Activated T-helper 2 cell treated with anti-CD3 and anti-CD28 coated beads, Interferon-gamma antibody, Interleukin-2, Interleukin-4, amounts not matched to agents 10 μg/mL and 5 μg/mL and 100 μg/mL, durations not matched to agents 14 hours and 24 hours and 36 hours (primary cell): Measurements from ENCODE around the gene ATP1B2. TPM values are rescaled to one million over a fixed set of nuclear protein-coding genes. Genes with fewer than 3 reads are reported as not detected.

Experiments
- DNase-seq: peaks from one replicate; pipeline ENCODE4 v3.0.0; 2021; ENCODE audit warnings: low spot score
- H3K27ac Mint-ChIP-seq: one replicate; pipeline ENCODE4 v1.8.0; 2021; ENCODE audit warnings: mixed read lengths
- H3K27me3 Mint-ChIP-seq: one replicate; pipeline ENCODE4 v1.8.0; 2021; ENCODE audit warnings: low read depth, mixed read lengths
- H3K36me3 Mint-ChIP-seq: one replicate; pipeline ENCODE4 v1.8.0; 2021; ENCODE audit warnings: low read depth, mixed read lengths
- H3K4me1 Mint-ChIP-seq: one replicate; pipeline ENCODE4 v1.8.0; 2021; ENCODE audit warnings: low read depth, mixed read lengths
- H3K4me3 Mint-ChIP-seq: one replicate; pipeline ENCODE4 v1.8.0; 2021; ENCODE audit warnings: low read depth, mild to moderate bottlenecking, moderate library complexity, mixed read lengths
- H3K9me3 Mint-ChIP-seq: one replicate; pipeline ENCODE4 v1.8.0; 2021; ENCODE audit warnings: mixed read lengths
- intact Hi-C: fragments of 100-400 bp; cut with micrococcal nuclease; formaldehyde crosslinking; loops from one replicate; pipeline ENCODE4 v1.15.1; 2023
- total RNA-seq: library from RNA; stranded (reverse); gene quantifications from 2 replicates; pipeline ENCODE4 v1.2.3, GENCODE V29; 2022

Gene ATP1B2
- total RNA-seq, 1 donor from 2014 or later = 0.37 TPM

- Mint-ChIP-seq H3K4me1 (peaks cover 9% of the 10 kb centered on the region), H3K36me3 (peaks cover 41% of the 10 kb centered on the region), H3K27ac (no peak overlapping the region), H3K9me3 (no peaks in the 10 kb centered on the region), H3K4me3 (no peak overlapping the region), H3K27me3 (peaks cover 15% of the 10 kb centered on the region)
- no peak for DNase-seq
- intact Hi-C loops = no loop called here
Measured at GRCh38 chr17:7700510-7700909, 49.8 kb downstream of the ATP1B2 start.

GRCh38 chr17:7701681-7702080, 51.0 kb downstream of the ATP1B2 start:
- intact Hi-C loops = no loop called here
- peaks cover 26% of the 10 kb centered on the region for H3K27me3 Mint-ChIP-seq
- H3K9me3 Mint-ChIP-seq = no peaks in the 10 kb centered on the region
- no peak overlapping the region for H3K4me3 Mint-ChIP-seq
- H3K36me3 Mint-ChIP-seq = peaks cover 31% of the 10 kb centered on the region
- H3K27ac Mint-ChIP-seq = no peak overlapping the region
- no peak for DNase-seq
- H3K4me1 Mint-ChIP-seq = peaks cover 9% of the 10 kb centered on the region

GRCh38 chr17:7702776-7703175, 52.0 kb downstream of the ATP1B2 start:
- no peaks in the 10 kb centered on the region for H3K9me3 Mint-ChIP-seq
- no peak overlapping the region for H3K27ac Mint-ChIP-seq
- peaks cover 9% of the 10 kb centered on the region for H3K4me1 Mint-ChIP-seq
- peaks cover 29% of the 10 kb centered on the region for H3K36me3 Mint-ChIP-seq
- no peak for DNase-seq
- no peak overlapping the region for H3K4me3 Mint-ChIP-seq
- peaks cover 36% of the 10 kb centered on the region for H3K27me3 Mint-ChIP-seq
- intact Hi-C loops = no loop called here

- intact Hi-C loops = no loop called here
- no peak for DNase-seq
- no peak overlapping the region for H3K4me3 Mint-ChIP-seq
- peaks cover 39% of the 10 kb centered on the region for H3K27me3 Mint-ChIP-seq
- peaks cover 29% of the 10 kb centered on the region for H3K36me3 Mint-ChIP-seq
- peaks cover 9% of the 10 kb centered on the region for H3K4me1 Mint-ChIP-seq
- H3K9me3 Mint-ChIP-seq = no peaks in the 10 kb centered on the region
- H3K27ac Mint-ChIP-seq = no peak overlapping the region
Measured at GRCh38 chr17:7703584-7704479, 53.1 kb downstream of the ATP1B2 start.

GRCh38 chr17:7704601-7705268, 54.0 kb downstream of the ATP1B2 start, which contains the start of gene EFNB3:
TSS of gene EFNB3 (plus strand) at chr17:7705202. CDS start at chr17:7705599, 397 bp downstream.
- no peak within 1 kb of the TSS for H3K27ac Mint-ChIP-seq
- H3K4me3 Mint-ChIP-seq = peak within 1 kb of the TSS; percentile 35
- no peaks in the 10 kb centered on the region for H3K9me3 Mint-ChIP-seq
- peaks cover 29% of the 10 kb centered on the region for H3K36me3 Mint-ChIP-seq
- peaks cover 39% of the 10 kb centered on the region for H3K27me3 Mint-ChIP-seq
- intact Hi-C loops = no loop called here
- no peak for DNase-seq
- peaks cover 9% of the 10 kb centered on the region for H3K4me1 Mint-ChIP-seq

GRCh38 chr17:7705269-7706255, 54.8 kb downstream of the ATP1B2 start:
- Mint-ChIP-seq H3K27me3 (peaks cover 39% of the 10 kb centered on the region), H3K4me1 (peaks cover 15% of the 10 kb centered on the region), H3K4me3 (no peak overlapping the region), H3K9me3 (no peaks in the 10 kb centered on the region), H3K27ac (no peak overlapping the region), H3K36me3 (peaks cover 28% of the 10 kb centered on the region)
- intact Hi-C loops = no loop called here
- no peak for DNase-seq

GRCh38 chr17:7706631-7707354, 56.1 kb downstream of the ATP1B2 start:
- H3K9me3 Mint-ChIP-seq = no peaks in the 10 kb centered on the region
- peaks cover 19% of the 10 kb centered on the region for H3K4me1 Mint-ChIP-seq
- DNase-seq = no peak
- H3K27ac Mint-ChIP-seq = no peak overlapping the region
- intact Hi-C loops = no loop called here
- peaks cover 18% of the 10 kb centered on the region for H3K36me3 Mint-ChIP-seq
- H3K4me3 Mint-ChIP-seq = no peak overlapping the region
- H3K27me3 Mint-ChIP-seq = peaks cover 43% of the 10 kb centered on the region

Other genes starting within 250 kb of the ATP1B2 start
- 67.3 and 67.7 TPM in 2 replicates for gene TMEM256, start 246.8 kb upstream of the ATP1B2 start, total RNA-seq
- gene NLGN2, start 243.1 kb upstream of the ATP1B2 start, total RNA-seq = 3.9 and 4.2 TPM in 2 replicates
- gene SPEM1, start 230.6 kb upstream of the ATP1B2 start, total RNA-seq = not detected in 2 replicates
- not detected in 2 replicates for gene SPEM2, start 225.3 kb upstream of the ATP1B2 start, total RNA-seq
- gene SPEM3, start 222.1 kb upstream of the ATP1B2 start, total RNA-seq = not detected in 2 replicates
- 13.4 and 14.8 TPM in 2 replicates for gene TMEM102, start 215.5 kb upstream of the ATP1B2 start, total RNA-seq
- 4.8 and 6.1 TPM in 2 replicates for gene FGF11, start 211.4 kb upstream of the ATP1B2 start, total RNA-seq
- 6.6 and 6.9 TPM in 2 replicates for gene CHRNB1, start 205.9 kb upstream of the ATP1B2 start, total RNA-seq
- gene ZBTB4, start 171.3 kb upstream of the ATP1B2 start, total RNA-seq = 20.2 and 20.3 TPM in 2 replicates
- not detected in 2 replicates for gene SLC35G6, start 169.5 kb upstream of the ATP1B2 start, total RNA-seq
- 247 and 261 TPM in 2 replicates for gene POLR2A, start 166.6 kb upstream of the ATP1B2 start, total RNA-seq
- 31.8 and 36.0 TPM in 2 replicates for gene TNFSF12, start 101.9 kb upstream of the ATP1B2 start, total RNA-seq
- gene TNFSF13, start 92.2 kb upstream of the ATP1B2 start, total RNA-seq = 2.9 and 3.5 TPM in 2 replicates
- gene SENP3, start 89.0 kb upstream of the ATP1B2 start, total RNA-seq = 64.9 and 69.6 TPM in 2 replicates
- gene CD68, start 71.3 kb upstream of the ATP1B2 start, total RNA-seq = 9.6 and 10.1 TPM in 2 replicates
- gene MPDU1, start 67.1 kb upstream of the ATP1B2 start, total RNA-seq = 98.6 and 106 TPM in 2 replicates
- 0.21 and 0.60 TPM in 2 replicates for gene SOX15, start 60.8 kb upstream of the ATP1B2 start, total RNA-seq
- gene FXR2, start 36.0 kb upstream of the ATP1B2 start, total RNA-seq = 59.0 and 63.1 TPM in 2 replicates
- gene SAT2, start 23.1 kb upstream of the ATP1B2 start, total RNA-seq = 25.4 and 27.9 TPM in 2 replicates
- gene SHBG, start 20.8 kb upstream of the ATP1B2 start, total RNA-seq = 0.46 TPM in 1 of 2 replicates, not detected in the other
- 165 and 174 TPM in 2 replicates for gene TP53, start 36.6 kb downstream of the ATP1B2 start, total RNA-seq
- 33.2 and 34.5 TPM in 2 replicates for gene WRAP53, start 37.6 kb downstream of the ATP1B2 start, total RNA-seq
- gene EFNB3, start 54.3 kb downstream of the ATP1B2 start, total RNA-seq = not detected in 2 replicates
- gene DNAH2, start 66.8 kb downstream of the ATP1B2 start, total RNA-seq = not detected in 2 replicates
- gene KDM6B, start 183.3 kb downstream of the ATP1B2 start, total RNA-seq = 96.0 and 99.6 TPM in 2 replicates
- gene TMEM88, start 204.1 kb downstream of the ATP1B2 start, total RNA-seq = 4.1 and 6.1 TPM in 2 replicates
- gene NAA38, start 206.6 kb downstream of the ATP1B2 start, total RNA-seq = 52.6 and 53.0 TPM in 2 replicates
- gene CYB5D1, start 207.1 kb downstream of the ATP1B2 start, total RNA-seq = 8.8 and 10.5 TPM in 2 replicates
- gene CHD3, start 237.9 kb downstream of the ATP1B2 start, total RNA-seq = 158 and 164 TPM in 2 replicates